ENCODE results near the gene MGST2. TPM values are rescaled to one million over a fixed set of nuclear protein-coding genes. Genes with fewer than 3 reads are reported as not detected.
"Not testable (repeated sequence)": the region's sequence is repeated elsewhere in the genome, so short reads cannot be mapped to it uniquely, and the experiment has no call there.

MGST2 gene
- total RNA-seq, 2 donors from 2014 or later = 101 to 135 TPM

GRCh38 chr4:139633195-139633594 is 32.4 kb upstream of the MGST2 start:
- no peaks in the 10 kb centered on the region for H3K27me3 ChIP-seq (replicated peaks; ENCODE audit: insufficient read depth)
- intact Hi-C loops (cut with DNase I) = loop anchor here (5.0 to 10.0 kb wide), 2 partner anchors 136 to 218 kb away; no protein-coding TSS in a partner anchor
- no peak overlapping the region for H3K27ac ChIP-seq

GRCh38 chr4:139633661-139634060 is 32.0 kb upstream of the MGST2 start:
- Histone ChIP-seq H3K9me3 (no peaks in the 10 kb centered on the region), H3K4me3 (peak overlapping the region in 1 of 2 donors; percentile 1), H3K27ac (no peak overlapping the region), H3K27me3 (replicated peaks; ENCODE audit: insufficient read depth) (no peaks in the 10 kb centered on the region), H3K4me1 (replicated peaks) (no peaks in the 10 kb centered on the region), H3K36me3 (no peaks in the 10 kb centered on the region)
- DNase-seq (ENCODE audit: low spot score) = peak; percentile 27
- WGBS = 42% methylated on average over 11 of the region's 11 CpGs
- intact Hi-C loops (cut with DNase I) = loop anchor here (5.0 to 10.0 kb wide), 2 partner anchors 136 to 219 kb away; no protein-coding TSS in a partner anchor
- TF ChIP-seq CTCF (IDR thresholded peaks at IDR 0.05) (peak in 3 of 4 experiments; percentile 21 to 57 (median 48)), POLR2AphosphoS5 (IDR thresholded peaks at IDR 0.05) (no peak)

More at GRCh38 chr4:139633195-139633594, 32.4 kb upstream of the MGST2 start:
- 75% methylated on average over 17 of the region's 17 CpGs for WGBS
- H3K9me3 ChIP-seq = no peaks in the 10 kb centered on the region
- no peak for DNase-seq (ENCODE audit: low spot score)
- H3K4me1 ChIP-seq (replicated peaks) = no peaks in the 10 kb centered on the region
- no peaks in the 10 kb centered on the region for H3K36me3 ChIP-seq
- TF ChIP-seq POLR2A (IDR thresholded peaks at IDR 0.05) = no peak
- no peak for TF ChIP-seq POLR2AphosphoS5 (IDR thresholded peaks at IDR 0.05)
- no peak for TF ChIP-seq CTCF (IDR thresholded peaks at IDR 0.05)
- peak overlapping the region in 1 of 2 donors; percentile 1 for H3K4me3 ChIP-seq

- WGBS = 64% methylated on average over 3 of the region's 3 CpGs
- no peaks in the 10 kb centered on the region for H3K36me3 ChIP-seq
- no peak overlapping the region for H3K4me3 ChIP-seq
- no peaks in the 10 kb centered on the region for H3K9me3 ChIP-seq
- H3K4me1 ChIP-seq (replicated peaks) = no peaks in the 10 kb centered on the region
- H3K27ac ChIP-seq = no peak overlapping the region
- DNase-seq (ENCODE audit: low spot score) = no peak
- intact Hi-C loops (cut with DNase I) = loop anchor here (2.0 to 10.0 kb wide), 2 partner anchors 39 to 221 kb away; no protein-coding TSS in a partner anchor
- no peaks in the 10 kb centered on the region for H3K27me3 ChIP-seq (replicated peaks; ENCODE audit: insufficient read depth)
- TF ChIP-seq POLR2A (IDR thresholded peaks at IDR 0.05) = no peak
- no peak for TF ChIP-seq POLR2AphosphoS5 (IDR thresholded peaks at IDR 0.05)
- TF ChIP-seq CTCF (IDR thresholded peaks at IDR 0.05) = no peak
Measured at GRCh38 chr4:139635966-139636365, 29.7 kb upstream of the MGST2 start.

- not testable (repeated sequence) for DNase-seq (ENCODE audit: low spot score); H3K36me3 ChIP-seq; H3K27ac ChIP-seq; H3K4me3 ChIP-seq; H3K9me3 ChIP-seq; H3K4me1 ChIP-seq (replicated peaks); H3K27me3 ChIP-seq (replicated peaks; ENCODE audit: insufficient read depth)
- intact Hi-C loops (cut with DNase I) = loop anchor here (10.0 kb wide), 1 partner anchor 224 kb away; no protein-coding TSS in a partner anchor
- WGBS = 96% methylated on average over 3 of the region's 3 CpGs
Measured at GRCh38 chr4:139638306-139638705, 27.3 kb upstream of the MGST2 start.

- Histone ChIP-seq H3K4me3 (no peak overlapping the region), H3K27me3 (replicated peaks; ENCODE audit: insufficient read depth) (no peaks in the 10 kb centered on the region), H3K4me1 (replicated peaks) (no peaks in the 10 kb centered on the region), H3K9me3 (no peaks in the 10 kb centered on the region), H3K36me3 (no peaks in the 10 kb centered on the region), H3K27ac (no peak overlapping the region)
- intact Hi-C loops (cut with DNase I) = loop anchor here (10.0 kb wide), 1 partner anchor 225 kb away; no protein-coding TSS in a partner anchor
- 90% methylated on average over 5 of the region's 5 CpGs for WGBS
- TF ChIP-seq CTCF (IDR thresholded peaks at IDR 0.05) = no peak
- no peak for DNase-seq (ENCODE audit: low spot score)
Measured at GRCh38 chr4:139639654-139640053, 26.0 kb upstream of the MGST2 start.

Measured in prostate gland (tissue), 2 donors.